ENCODE data around the gene GMEB2.
A peak's percentile ranks its signal among the peaks of the same experiment; 100 is the strongest.
"Not testable (repeated sequence)": the region's sequence is repeated elsewhere in the genome, so short reads cannot be mapped to it uniquely, and the experiment has no call there.

GMEB2 gene

GRCh38 chr20:63626424-63627128, at the start of gene GMEB2:
GMEB2 (minus strand) TSS chr20:63627101; CDS start chr20:63619397, 7,704 bp downstream.
- DNase-seq, result no peak

- DNase-seq, result no peak
Observed at GRCh38 chr20:63675681-63676368, 48.9 kb upstream of the GMEB2 start.

GRCh38 chr20:63673951-63674350, 47.0 kb upstream of the GMEB2 start:
- no peak for DNase-seq

DNA sequence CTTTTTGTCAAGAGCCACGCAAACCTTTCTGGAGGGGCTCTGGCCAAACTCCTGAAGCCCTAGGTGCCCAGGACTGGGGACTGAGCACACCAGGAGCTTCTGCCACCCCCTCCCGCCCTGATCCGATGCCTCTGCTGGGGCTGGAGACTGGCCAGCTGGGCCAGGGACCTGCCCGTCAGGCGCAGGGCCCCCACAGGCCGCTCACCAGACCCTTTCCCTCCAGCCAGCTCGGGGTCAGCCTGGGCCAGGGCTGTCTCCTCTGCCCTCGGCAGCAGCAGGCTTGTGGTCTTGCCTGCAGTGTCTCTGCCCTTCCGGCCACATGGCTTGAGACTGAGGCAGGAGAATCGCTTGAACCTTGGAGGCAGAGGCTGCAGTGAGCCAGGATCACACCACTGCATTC, 45.8 kb upstream of the GMEB2 start:
- no peak for DNase-seq

GRCh38 chr20:63671695-63672094, 44.8 kb upstream of the GMEB2 start:
- not testable (repeated sequence) for DNase-seq

DNA sequence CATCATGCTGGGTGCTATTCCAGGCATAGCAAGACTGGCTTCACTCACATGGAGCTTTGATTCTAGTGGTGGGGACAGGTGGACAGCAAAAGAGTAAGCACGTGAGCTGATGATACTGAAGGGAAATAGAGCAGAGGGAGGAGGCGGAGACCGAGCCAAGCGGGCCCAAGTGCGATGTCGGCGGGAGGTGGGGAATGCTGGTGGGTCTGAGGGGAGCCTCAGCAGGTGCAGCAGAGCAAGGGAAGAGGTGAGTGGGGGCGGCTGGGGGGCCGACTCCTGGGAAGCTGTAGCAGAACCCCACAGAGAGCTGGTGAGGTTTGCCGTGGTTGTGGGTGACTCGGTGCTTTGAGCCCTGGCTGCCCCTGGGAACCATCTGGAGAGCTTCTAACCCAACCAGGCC, 41.5 kb upstream of the GMEB2 start:
- no peak for DNase-seq

GRCh38 chr20:63667858-63668257, 41.0 kb upstream of the GMEB2 start:
- DNase-seq, result no peak

- DNase-seq, result no peak
Observed at GRCh38 chr20:63665708-63666107, 38.8 kb upstream of the GMEB2 start.

DNA sequence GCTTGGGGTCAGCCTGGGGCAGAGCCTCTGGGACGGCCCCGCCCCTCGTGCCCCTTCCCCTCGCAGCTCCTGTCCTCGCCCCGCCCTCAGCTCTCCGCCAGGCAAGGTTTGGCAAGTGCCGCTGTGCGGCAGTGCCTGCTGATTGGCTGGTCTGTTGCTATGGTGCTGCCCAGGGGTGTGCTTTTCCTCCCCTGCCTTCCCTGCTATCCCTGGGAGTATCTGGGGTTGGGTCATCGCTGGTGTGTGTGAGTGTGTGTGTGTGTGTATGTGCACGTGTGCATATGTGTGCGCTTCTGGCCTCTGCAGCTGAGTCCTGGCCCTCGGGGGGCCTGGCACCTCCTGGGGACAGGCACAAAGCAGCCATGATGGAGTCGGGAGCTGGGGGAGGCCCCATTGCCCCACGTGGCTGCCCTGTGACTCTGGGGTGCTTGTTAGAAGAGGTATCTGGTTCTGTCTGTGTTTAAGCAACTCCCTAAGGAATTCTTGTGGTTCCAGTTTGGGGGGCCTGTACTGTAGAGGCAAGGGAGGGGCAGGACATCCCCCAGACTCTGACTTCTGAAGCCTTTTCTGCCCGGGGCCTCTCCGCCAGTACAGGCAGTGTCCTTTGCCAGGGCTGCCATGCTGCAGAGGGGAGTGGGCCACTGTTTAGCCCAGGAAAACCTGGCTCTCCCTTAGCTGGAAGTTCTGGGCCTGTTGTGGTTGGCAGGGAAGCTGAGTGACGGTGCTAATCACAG, 38.1 kb upstream of the GMEB2 start:
- DNase-seq, result no peak

- no peak for DNase-seq
Observed at GRCh38 chr20:63664143-63664851, 37.4 kb upstream of the GMEB2 start.

DNA sequence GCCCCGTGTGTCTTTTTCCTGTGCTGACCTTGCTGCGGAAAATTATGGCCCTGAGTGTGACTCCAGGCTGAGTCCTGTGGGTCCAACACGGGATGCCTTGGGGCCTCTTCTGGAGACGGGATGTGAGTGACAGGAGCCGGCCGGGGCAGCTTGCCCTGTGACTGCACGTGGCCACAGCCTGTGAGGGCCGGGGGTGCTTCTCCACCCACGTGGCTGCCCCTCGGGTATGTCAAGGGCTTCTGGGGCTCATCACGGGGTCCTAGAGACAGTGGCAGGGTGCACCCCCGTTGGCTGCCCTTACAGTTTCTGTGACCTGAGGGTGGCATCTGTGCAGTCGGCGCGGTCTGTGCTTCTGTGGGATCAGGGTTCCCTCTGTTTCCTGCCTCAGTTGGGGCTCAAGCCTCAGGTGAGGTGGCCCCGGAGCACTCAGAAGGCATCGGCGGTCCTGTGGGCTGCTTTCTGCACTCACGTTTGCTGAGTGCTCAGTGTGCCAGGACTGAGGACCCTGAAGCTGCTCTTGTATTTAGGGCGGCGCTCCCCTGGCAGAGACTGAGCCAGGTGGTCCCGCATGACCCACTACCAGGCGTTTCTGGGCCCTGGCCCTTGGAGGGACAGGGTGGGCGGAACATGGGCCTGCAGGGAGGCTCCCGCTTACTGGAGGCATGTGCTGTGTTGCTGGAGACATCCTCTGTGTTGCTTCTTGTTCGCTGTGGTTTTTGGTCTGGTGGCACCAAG, 36.6 kb upstream of the GMEB2 start:
- no peak for DNase-seq

- no peak for DNase-seq
Observed at GRCh38 chr20:63662813-63663189, 35.9 kb upstream of the GMEB2 start.

GRCh38 chr20:63661959-63662812, 35.3 kb upstream of the GMEB2 start:
- DNase-seq, result no peak

DNA sequence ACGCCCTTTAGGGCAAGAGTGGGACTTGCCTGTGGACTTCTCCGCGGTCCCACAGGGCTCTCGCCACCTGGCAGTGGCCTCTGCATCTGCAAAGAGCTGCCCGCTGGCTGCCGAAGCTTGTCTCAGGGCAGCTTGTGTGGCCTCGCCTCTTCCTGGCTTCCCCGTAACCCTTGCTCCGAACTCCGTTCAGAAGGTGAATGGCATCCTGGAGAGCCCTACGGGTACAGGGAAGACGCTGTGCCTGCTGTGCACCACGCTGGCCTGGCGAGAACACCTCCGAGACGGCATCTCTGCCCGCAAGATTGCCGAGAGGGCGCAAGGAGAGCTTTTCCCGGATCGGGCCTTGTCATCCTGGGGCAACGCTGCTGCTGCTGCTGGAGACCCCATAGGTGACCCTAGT, 34.2 kb upstream of the GMEB2 start:
- no peak for DNase-seq

DNA sequence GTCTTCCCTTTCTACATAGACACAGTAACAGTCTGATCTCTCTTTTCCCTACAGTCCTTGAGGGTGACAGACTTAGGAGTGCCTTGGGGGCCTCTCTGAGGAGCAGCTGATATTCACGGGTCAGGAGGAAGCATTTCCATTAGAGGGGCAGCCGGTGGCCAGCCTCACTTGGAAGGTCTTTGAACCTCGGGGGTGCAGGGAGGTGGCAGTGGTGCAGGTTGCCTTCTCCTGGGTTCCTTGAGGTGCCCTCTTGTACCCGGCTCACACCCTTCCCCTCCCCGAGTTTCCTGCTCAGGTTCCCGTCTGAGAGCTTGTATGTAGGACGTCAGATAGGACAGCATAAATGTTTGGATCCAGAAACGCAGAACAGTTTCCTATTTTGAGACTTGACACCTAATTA, 33.7 kb upstream of the GMEB2 start:
- no peak for DNase-seq

GRCh38 chr20:63660174-63660573, 33.3 kb upstream of the GMEB2 start:
- DNase-seq, result not testable (repeated sequence)

DNA sequence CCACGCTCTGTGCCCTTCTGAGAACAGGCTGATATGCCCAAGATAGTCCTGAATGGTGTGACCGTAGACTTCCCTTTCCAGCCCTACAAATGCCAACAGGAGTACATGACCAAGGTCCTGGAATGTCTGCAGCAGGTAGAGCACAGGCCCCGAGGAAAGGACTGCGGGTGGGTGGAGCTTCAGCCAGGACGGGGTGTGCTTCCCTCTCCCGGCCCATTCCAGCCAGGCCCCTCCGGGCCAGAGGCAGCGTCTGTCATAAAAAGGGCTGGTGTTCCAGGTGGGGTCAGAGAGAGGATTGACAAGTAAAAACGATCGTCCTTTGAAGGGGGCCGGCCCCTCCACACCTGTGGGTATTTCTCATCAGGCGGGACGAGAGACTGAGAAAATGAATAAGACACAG, 32.5 kb upstream of the GMEB2 start:
- peak; percentile 73 for DNase-seq

- no peak for DNase-seq
Observed at GRCh38 chr20:63658749-63659187, 31.9 kb upstream of the GMEB2 start.

DNA sequence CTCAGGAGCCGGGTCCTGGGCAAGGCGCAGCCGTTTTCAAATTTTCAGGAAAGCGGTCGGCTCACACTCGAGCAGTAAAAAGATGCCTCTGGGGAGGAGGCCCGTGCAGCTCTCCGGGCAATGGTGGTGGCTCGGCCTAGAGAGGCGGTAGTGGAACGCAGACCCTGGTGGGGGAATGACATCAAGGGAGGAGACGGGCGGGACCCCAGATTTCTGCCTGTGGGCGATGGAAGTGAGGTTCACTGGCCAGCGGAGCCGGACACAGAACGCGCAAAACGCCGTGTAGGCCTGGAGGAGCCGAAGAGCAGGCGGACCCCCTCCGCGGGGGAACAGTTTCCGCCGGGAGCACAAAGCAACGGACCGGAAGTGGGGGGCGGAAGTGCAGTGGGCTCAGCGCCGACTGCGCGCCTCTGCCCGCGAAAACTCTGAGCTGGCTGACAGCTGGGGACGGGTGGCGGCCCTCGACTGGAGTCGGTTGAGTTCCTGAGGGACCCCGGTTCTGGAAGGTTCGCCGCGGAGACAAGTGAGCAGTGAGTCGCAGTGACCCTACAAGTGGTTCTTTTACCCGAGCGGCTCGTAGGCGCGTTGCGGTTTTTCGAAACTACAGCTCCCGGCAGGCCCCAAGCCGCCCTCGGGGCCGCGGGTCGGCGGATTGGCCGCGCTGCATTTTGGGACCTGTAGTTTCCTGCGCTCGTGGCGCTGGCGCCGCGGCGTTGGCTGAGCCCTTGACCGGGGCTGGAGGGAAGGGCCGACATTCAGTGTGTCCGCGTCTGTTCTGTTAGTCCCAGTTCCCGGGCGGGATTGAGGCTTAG, 31.2 kb upstream of the GMEB2 start, which contains the start of gene RTEL1:
TSS of gene RTEL1 (plus strand) at position 376 of the 812 bp plus-strand sequence. CDS start 1,091 bp downstream, outside the sequence.
- peak; percentile 96 for DNase-seq

DNA sequence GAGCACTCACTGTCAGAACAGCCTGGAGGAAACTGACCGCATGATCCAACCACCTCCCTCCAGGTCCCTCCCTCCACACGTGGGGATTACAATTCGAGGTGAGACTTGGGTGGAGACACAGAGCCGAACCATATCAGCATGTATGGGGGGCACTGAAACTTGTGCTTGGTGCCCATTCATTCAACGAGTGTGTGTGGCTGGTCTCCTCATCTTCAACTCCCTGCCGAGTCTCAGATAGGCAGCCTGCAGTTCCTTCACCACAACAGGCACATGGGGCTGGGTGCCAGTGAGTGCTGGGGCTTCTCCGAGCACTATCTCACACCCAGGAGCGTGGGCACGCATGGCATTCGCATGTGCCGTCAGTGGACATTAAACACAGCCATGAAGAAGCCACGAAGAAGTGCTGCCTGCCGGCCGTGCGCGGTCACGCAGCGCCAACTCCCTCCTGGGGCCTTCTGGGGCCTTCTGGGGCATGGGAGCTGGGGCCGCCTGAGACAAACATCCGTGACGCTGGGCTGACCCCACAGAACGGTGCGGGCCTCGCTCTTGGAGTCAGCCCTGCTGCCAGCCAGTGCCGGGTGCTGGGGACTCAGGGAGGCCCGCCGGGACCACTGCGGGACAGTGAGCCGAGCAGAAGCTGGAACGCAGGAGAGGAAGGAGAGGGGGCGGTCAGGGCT, 30.5 kb upstream of the GMEB2 start:
- no peak for DNase-seq

Data from islet precursor cell (in vitro differentiated cells).